Ascending aorta (tissue), 2 donors: ENCODE data around the gene LRRC46. TPM values are rescaled to one million over a fixed set of nuclear protein-coding genes. Genes with fewer than 3 reads are reported as not detected.

Source experiments
- DNase-seq, 2 donors: peaks; one replicate each; pipeline ENCODE4 v3.0.0-alpha.2; 2019; ENCODE audit warnings: low spot score in 2 of 2
- H3K27ac ChIP-seq, 2 donors: fragments of 200-600 bp; sonication (generic); one replicate each; pipeline ENCODE4 v1.5.1; 2016 to 2017; ENCODE audit warnings: mild to moderate bottlenecking in 1 of 2
- H3K27me3 ChIP-seq: fragments of 200-600 bp; sonication (generic); one replicate; pipeline ENCODE4 v1.5.1; 2017
- H3K36me3 ChIP-seq, 2 donors: fragments of 200-600 bp; sonication (generic); one replicate each; pipeline ENCODE4 v1.5.1; 2016
- H3K4me1 ChIP-seq, 2 donors: fragments of 200-600 bp; sonication (generic); one replicate each; pipeline ENCODE4 v1.5.1; 2016 to 2017; ENCODE audit warnings: mild to moderate bottlenecking in 1 of 2
- H3K4me3 ChIP-seq, 2 donors: fragments of 200-600 bp; sonication (generic); one replicate each; pipeline ENCODE4 v1.5.1; 2016 to 2017; ENCODE audit warnings: mild to moderate bottlenecking in 1 of 2
- H3K9me3 ChIP-seq, 2 donors: fragments of 200-600 bp; sonication (generic); one replicate each; pipeline ENCODE4 v1.5.1; 2016
- CTCF ChIP-seq, 3 experiments: fragments of 200-600 bp in 2 of 3; fragments of 450-650 bp in 1 of 3; sonication (generic) in 2 of 3; IDR thresholded peaks; one replicate each; pipeline ENCODE4 v1.5.1; 2016 to 2019; ENCODE audit warnings: antibody characterized with exemption in 3 of 3, mild to moderate bottlenecking in 1 of 3, moderate library complexity in 1 of 3
- intact Hi-C: fragments of 100-400 bp; cut with DNase I; formaldehyde crosslinking; loops from one replicate; pipeline ENCODE4 v1.15.1; 2023
- total RNA-seq: library from RNA; depleted of rRNA; stranded (reverse); fragments of >200 nt; gene quantifications from one replicate; pipeline ENCODE4 v1.1.0, GENCODE V29; 2016

Gene LRRC46
- total RNA-seq, 1 donor from 2014 or later, result not detected

- DNase-seq, result no peak
- H3K36me3 ChIP-seq, result peaks cover 40 to 56% of the 10 kb centered on the region in 2 donors
- intact Hi-C loops, result no loop called here
- H3K4me3 ChIP-seq, result no peak overlapping the region
- TF ChIP-seq CTCF (IDR thresholded peaks at IDR 0.05), result no peak
- H3K27me3 ChIP-seq, result no peaks in the 10 kb centered on the region
- peak overlapping the region; percentile 59 to 66 for H3K27ac ChIP-seq
- no peaks in the 10 kb centered on the region for H3K9me3 ChIP-seq
- peaks cover 5 to 12% of the 10 kb centered on the region in 2 donors for H3K4me1 ChIP-seq
Measured at GRCh38 chr17:47820033-47820789, 11.3 kb upstream of the LRRC46 start.

- Histone ChIP-seq H3K4me3 (peak overlapping the region; percentile 45 to 65), H3K9me3 (no peaks in the 10 kb centered on the region), H3K36me3 (peaks cover 40 to 53% of the 10 kb centered on the region in 2 donors), H3K4me1 (peaks cover 5 to 12% of the 10 kb centered on the region in 2 donors), H3K27ac (peak overlapping the region; percentile 59 to 66), H3K27me3 (no peaks in the 10 kb centered on the region)
- DNase-seq, result no peak
- intact Hi-C loops, result no loop called here
- no peak for TF ChIP-seq CTCF (IDR thresholded peaks at IDR 0.05)
Measured at GRCh38 chr17:47821031-47821423, 10.4 kb upstream of the LRRC46 start.

GRCh38 chr17:47821424-47822391 is 9.8 kb upstream of the LRRC46 start, which contains the start of gene OSBPL7:
Gene OSBPL7 (minus strand): TSS chr17:47821794. CDS start chr17:47820278, 1,516 bp downstream.
- TF ChIP-seq CTCF (IDR thresholded peaks at IDR 0.05), result peak in 2 of 3 experiments; percentile 9 to 16
- peaks cover 5 to 12% of the 10 kb centered on the region in 2 donors for H3K4me1 ChIP-seq
- intact Hi-C loops, result no loop called here
- no peaks in the 10 kb centered on the region for H3K27me3 ChIP-seq
- peak within 1 kb of the TSS; percentile 45 to 65 for H3K4me3 ChIP-seq
- H3K36me3 ChIP-seq, result peaks cover 38 to 53% of the 10 kb centered on the region in 2 donors
- H3K9me3 ChIP-seq, result no peaks in the 10 kb centered on the region
- H3K27ac ChIP-seq, result peak within 1 kb of the TSS; percentile 59 to 66
- DNase-seq, result peak; percentile 62 to 86

GRCh38 chr17:47822785-47823184 is 8.7 kb upstream of the LRRC46 start:
- Histone ChIP-seq H3K4me1 (peaks cover 5 to 12% of the 10 kb centered on the region in 2 donors), H3K9me3 (no peaks in the 10 kb centered on the region), H3K27ac (no peak overlapping the region), H3K4me3 (no peak overlapping the region), H3K27me3 (no peaks in the 10 kb centered on the region), H3K36me3 (peaks cover 42 to 54% of the 10 kb centered on the region in 2 donors)
- no peak for TF ChIP-seq CTCF (IDR thresholded peaks at IDR 0.05)
- DNase-seq, result no peak
- intact Hi-C loops, result no loop called here

GRCh38 chr17:47823519-47823918 is 8.0 kb upstream of the LRRC46 start:
- Histone ChIP-seq H3K36me3 (peaks cover 42 to 53% of the 10 kb centered on the region in 2 donors), H3K27ac (no peak overlapping the region), H3K27me3 (no peaks in the 10 kb centered on the region), H3K4me1 (peaks cover 5 to 12% of the 10 kb centered on the region in 2 donors), H3K4me3 (no peak overlapping the region), H3K9me3 (no peaks in the 10 kb centered on the region)
- no peak for TF ChIP-seq CTCF (IDR thresholded peaks at IDR 0.05)
- no peak for DNase-seq
- intact Hi-C loops, result no loop called here
